ENCODE measurements around the gene CDH12. TPM values are rescaled to one million over a fixed set of nuclear protein-coding genes. Genes with fewer than 3 reads are reported as not detected.

The CDH12 gene
- total and polyA plus RNA-seq, 10 of the 15 experiments (the other 5 are each of a cell fraction or from before 2014, with no cell fraction given), result 0.03 to 0.16 TPM; not detected in 8

GRCh38 chr5:22306011-22306410, 547.1 kb downstream of the CDH12 start:
- TF ChIP-seq, protein P1, sequence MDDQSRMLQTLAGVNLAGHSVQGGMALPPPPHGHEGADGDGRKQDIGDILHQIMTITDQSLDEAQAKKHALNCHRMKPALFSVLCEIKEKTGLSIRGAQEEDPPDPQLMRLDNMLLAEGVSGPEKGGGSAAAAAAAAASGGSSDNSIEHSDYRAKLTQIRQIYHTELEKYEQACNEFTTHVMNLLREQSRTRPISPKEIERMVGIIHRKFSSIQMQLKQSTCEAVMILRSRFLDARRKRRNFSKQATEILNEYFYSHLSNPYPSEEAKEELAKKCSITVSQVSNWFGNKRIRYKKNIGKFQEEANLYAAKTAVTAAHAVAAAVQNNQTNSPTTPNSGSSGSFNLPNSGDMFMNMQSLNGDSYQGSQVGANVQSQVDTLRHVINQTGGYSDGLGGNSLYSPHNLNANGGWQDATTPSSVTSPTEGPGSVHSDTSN (IDR thresholded peaks at IDR 0.05; ENCODE audit: insufficient replicate concordance, low read depth, low read length), result no peak
- no peak for TF ChIP-seq ZBTB40 (IDR thresholded peaks at IDR 0.05; ENCODE audit: borderline replicate concordance)
- TF ChIP-seq, protein P2, sequence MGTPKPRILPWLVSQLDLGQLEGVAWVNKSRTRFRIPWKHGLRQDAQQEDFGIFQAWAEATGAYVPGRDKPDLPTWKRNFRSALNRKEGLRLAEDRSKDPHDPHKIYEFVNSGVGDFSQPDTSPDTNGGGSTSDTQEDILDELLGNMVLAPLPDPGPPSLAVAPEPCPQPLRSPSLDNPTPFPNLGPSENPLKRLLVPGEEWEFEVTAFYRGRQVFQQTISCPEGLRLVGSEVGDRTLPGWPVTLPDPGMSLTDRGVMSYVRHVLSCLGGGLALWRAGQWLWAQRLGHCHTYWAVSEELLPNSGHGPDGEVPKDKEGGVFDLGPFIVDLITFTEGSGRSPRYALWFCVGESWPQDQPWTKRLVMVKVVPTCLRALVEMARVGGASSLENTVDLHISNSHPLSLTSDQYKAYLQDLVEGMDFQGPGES (IDR thresholded peaks at IDR 0.05), result no peak
- no peak for TF ChIP-seq NR2C1 (IDR thresholded peaks at IDR 0.05)
- intact Hi-C loops (cut with micrococcal nuclease; ENCODE audit: unreplicated experiment), result no loop called here
- Histone ChIP-seq H3K27me3 (replicated peaks in 1 of 2; ENCODE audit: control insufficient read depth in 2 of 2, insufficient read depth in 2 of 2, low read length in 1 of 2) (no peaks in the 10 kb centered on the region), H3K79me2 (ENCODE audit: control insufficient read depth, insufficient read depth, low read length) (no peaks in the 10 kb centered on the region), H3K9ac (ENCODE audit: control insufficient read depth, insufficient read depth, low read length) (no peak overlapping the region), H3K4me1 (ENCODE audit: control insufficient read depth, insufficient read depth, low read length) (no peaks in the 10 kb centered on the region), H4K20me1 (ENCODE audit: control insufficient read depth, insufficient read depth) (no peaks in the 10 kb centered on the region), H3K4me3 (no peak overlapping the region), H3K27ac (ENCODE audit: control insufficient read depth, insufficient read depth) (no peak overlapping the region), H3K36me3 (ENCODE audit: control insufficient read depth in 2 of 2, insufficient read depth in 2 of 2, low read length in 1 of 2) (no peaks in the 10 kb centered on the region), H3K9me3 (replicated peaks; ENCODE audit: control insufficient read depth, insufficient read depth, low read length) (no peaks in the 10 kb centered on the region), H3K4me2 (ENCODE audit: control insufficient read depth, insufficient read depth) (no peak overlapping the region), H2AFZ (ENCODE audit: control insufficient read depth, low read depth, low read length) (no peak overlapping the region)
- POLR2A ChIA-PET, result no interaction called here
- CTCF ChIA-PET, result no interaction called here
- no peak for FAIRE-seq
- ATAC-seq, result no peak
- SMC1A ChIA-PET (ENCODE audit: uncharacterized antibody, unreplicated experiment), result no interaction called here
- in situ Hi-C loops (cut with MboI), result no loop called here
- no TSS peak for BruUV-seq (replicated peaks)
- DNase-seq (ENCODE audit: low read depth, low spot score), result no peak
- RAD21 ChIA-PET (ENCODE audit: unreplicated experiment), result no interaction called here
- WGBS (ENCODE audit: insufficient coverage, insufficient replicate concordance, low lambda C conversion rate, missing lambda C conversion rate), result 0% methylated on average over 2 of the region's 2 CpGs

All from GM12878 (cell line).